HEK293 (cell line): ENCODE measurements around the gene PELI3.

Experiments used
- CTCF ChIA-PET: fragments of 350-600 bp; formaldehyde crosslinking; extraction: SDS; loops from one replicate; lab custom pipeline; 2021; ENCODE audit warnings: antibody characterized with exemption; lab: Yijun Ruan, JAX
- POLR2A ChIA-PET: fragments of 300-600 bp; formaldehyde crosslinking; extraction: SDS; loops from one replicate; lab custom pipeline; 2020; ENCODE audit warnings: antibody characterized with exemption, inconsistent platforms; lab: Yijun Ruan, JAX
- H3K27ac ChIP-seq: fragments of 200-500 bp; sonication (Bioruptor generic); 2 replicates; pipeline ENCODE4 v1.5.1; 2014; ENCODE audit warnings: low read depth, low read length, control low read depth, inconsistent platforms; ENCODE audit errors: extremely low read depth
- H3K36me3 ChIP-seq, 2 experiments: fragments of 200-500 bp in 1 of 2; sonication (Bioruptor generic) in 1 of 2; 1 replicate in 1 of 2; 2 replicates in 1 of 2; pipeline ENCODE4 v1.5.1; 2014 to 2017; ENCODE audit warnings: inconsistent platforms in 2 of 2, low read length in 2 of 2; ENCODE audit not compliant: control insufficient read depth in 2 of 2, insufficient read depth in 1 of 2
- H3K4me1 ChIP-seq: fragments of 200-500 bp; sonication (Bioruptor generic); 2 replicates; pipeline ENCODE4 v1.5.1; 2014; ENCODE audit warnings: mild to moderate bottlenecking, low read length, inconsistent platforms; ENCODE audit not compliant: control insufficient read depth, insufficient read depth
- H3K4me3 ChIP-seq: 2 replicates; pipeline ENCODE4 v1.5.1; 2011; ENCODE audit warnings: low read depth, mild to moderate bottlenecking, control low read depth, low read length, moderate library complexity
- H3K9me3 ChIP-seq: fragments of 200-500 bp; sonication (Bioruptor generic); 2 replicates; pipeline ENCODE4 v1.5.1; 2014; ENCODE audit warnings: low read depth, low read length, inconsistent platforms; ENCODE audit not compliant: control insufficient read depth, insufficient read depth
- ELK4 ChIP-seq: IDR thresholded peaks from 2 replicates; pipeline ENCODE4 v1.6.1; 2011; ENCODE audit warnings: mild to moderate bottlenecking, low read depth, low read length, borderline replicate concordance
- HOXD13 ChIP-seq: sonication (generic); formaldehyde crosslinking; IDR thresholded peaks from 2 replicates; pipeline ENCODE4 v1.8.0; 2022; ENCODE audit warnings: missing genetic modification reagents, borderline replicate concordance
- MEIS1 ChIP-seq: sonication (generic); formaldehyde crosslinking; IDR thresholded peaks from 2 replicates; pipeline ENCODE4 v1.8.1; 2022; ENCODE audit warnings: missing genetic modification reagents, mild to moderate bottlenecking, borderline replicate concordance
- PRDM2 ChIP-seq: fragments of 450-650 bp; formaldehyde crosslinking; IDR thresholded peaks from 2 replicates; pipeline ENCODE4 v1.5.1; 2016; ENCODE audit warnings: missing biosample characterization, missing genetic modification characterization, borderline replicate concordance
- SETDB1 ChIP-seq: IDR thresholded peaks from one replicate; pipeline ENCODE4 v1.6.1; 2017; ENCODE audit warnings: mild to moderate bottlenecking, low read length, moderate library complexity, mixed read lengths; ENCODE audit not compliant: insufficient read length
- ZNF10 ChIP-seq: fragments of 450-650 bp; formaldehyde crosslinking; IDR thresholded peaks from 2 replicates; pipeline ENCODE4 v1.5.1; 2017; ENCODE audit warnings: missing biosample characterization, missing genetic modification characterization
- ZNF239 ChIP-seq: fragments of 450-650 bp; formaldehyde crosslinking; IDR thresholded peaks from 2 replicates; pipeline ENCODE4 v1.5.1; 2016; ENCODE audit warnings: missing biosample characterization, missing genetic modification characterization
- ZNF354C ChIP-seq: fragments of 450-650 bp; formaldehyde crosslinking; IDR thresholded peaks from 2 replicates; pipeline ENCODE4 v1.5.1; 2016; ENCODE audit warnings: missing biosample characterization, missing genetic modification characterization, low read depth, borderline replicate concordance
- ZNF366 ChIP-seq: fragments of 450-650 bp; formaldehyde crosslinking; conservative IDR thresholded peaks from 2 replicates; pipeline ENCODE4 v1.5.1; 2016; ENCODE audit warnings: missing biosample characterization, missing genetic modification characterization
- ZNF37A ChIP-seq: fragments of 450-650 bp; IDR thresholded peaks from 2 replicates; pipeline ENCODE4 v1.5.1; 2018; ENCODE audit warnings: missing biosample characterization, missing genetic modification characterization
- ZNF404 ChIP-seq: fragments of 450-650 bp; formaldehyde crosslinking; IDR thresholded peaks from 2 replicates; pipeline ENCODE4 v1.5.1; 2017; ENCODE audit warnings: missing biosample characterization, missing genetic modification characterization
- ZNF423 ChIP-seq: fragments of 450-650 bp; formaldehyde crosslinking; IDR thresholded peaks from 2 replicates; pipeline ENCODE4 v1.5.1; 2016; ENCODE audit warnings: missing biosample characterization, missing genetic modification characterization
- ZNF596 ChIP-seq: fragments of 450-650 bp; IDR thresholded peaks from 2 replicates; pipeline ENCODE4 v1.5.0; 2018; ENCODE audit warnings: missing biosample characterization, mild to moderate bottlenecking, missing genetic modification characterization, moderate library complexity
- ZNF621 ChIP-seq: fragments of 450-650 bp; formaldehyde crosslinking; IDR thresholded peaks from 2 replicates; pipeline ENCODE4 v1.5.1; 2017; ENCODE audit warnings: missing biosample characterization, missing genetic modification characterization
- ZNF645 ChIP-seq: fragments of 450-650 bp; formaldehyde crosslinking; IDR thresholded peaks from 2 replicates; pipeline ENCODE4; 2016; ENCODE audit warnings: missing biosample characterization, missing genetic modification characterization
- ZNF654 ChIP-seq: fragments of 450-650 bp; formaldehyde crosslinking; IDR thresholded peaks from 2 replicates; pipeline ENCODE4 v1.5.1; 2016; ENCODE audit warnings: low read depth, missing biosample characterization, missing genetic modification characterization
- ZNF664 ChIP-seq: fragments of 450-650 bp; formaldehyde crosslinking; IDR thresholded peaks from 2 replicates; pipeline ENCODE4 v1.5.1; 2016; ENCODE audit warnings: missing biosample characterization, missing genetic modification characterization
- ZNF707 ChIP-seq: fragments of 450-650 bp; formaldehyde crosslinking; IDR thresholded peaks from 2 replicates; pipeline ENCODE4 v1.5.1; 2016; ENCODE audit warnings: missing biosample characterization, missing genetic modification characterization
- ZNF747 ChIP-seq: fragments of 450-650 bp; formaldehyde crosslinking; IDR thresholded peaks from 2 replicates; pipeline ENCODE4 v1.5.1; 2016; ENCODE audit warnings: missing biosample characterization, missing genetic modification characterization
- ZNF843 ChIP-seq: fragments of 450-650 bp; formaldehyde crosslinking; IDR thresholded peaks from 2 replicates; pipeline ENCODE4 v1.5.1; 2016; ENCODE audit warnings: missing biosample characterization, missing genetic modification characterization
- ZSCAN16 ChIP-seq: fragments of 450-650 bp; formaldehyde crosslinking; IDR thresholded peaks from 2 replicates; pipeline ENCODE4 v1.5.1; 2016; ENCODE audit warnings: missing biosample characterization, missing genetic modification characterization
- ZSCAN18 ChIP-seq: fragments of 450-650 bp; formaldehyde crosslinking; IDR thresholded peaks from 2 replicates; pipeline ENCODE4 v1.5.1; 2016; ENCODE audit warnings: missing biosample characterization, missing genetic modification characterization
- ZSCAN4 ChIP-seq: fragments of 450-650 bp; formaldehyde crosslinking; IDR thresholded peaks from 2 replicates; pipeline ENCODE4 v1.5.1; 2017; ENCODE audit warnings: missing biosample characterization, missing genetic modification characterization

The PELI3 gene

GRCh38 chr11:66451663-66452062 lies 15.0 kb upstream of the PELI3 start:
- Histone ChIP-seq H3K9me3 (no peaks in the 10 kb centered on the region), H3K4me3 (no peak overlapping the region), H3K36me3 (no peaks in the 10 kb centered on the region), H3K4me1 (no peaks in the 10 kb centered on the region), H3K27ac (no peak overlapping the region)
- no peak for TF ChIP-seq MEIS1 (CRISPR knock-in tag)
- TF ChIP-seq ZNF10 (tag by site-specific recombination) = no peak
- no peak for TF ChIP-seq ZNF645 (tag by site-specific recombination)
- no peak for TF ChIP-seq ZNF366 (tag by site-specific recombination)
- no peak for TF ChIP-seq ZNF404 (tag by site-specific recombination)
- TF ChIP-seq PRDM2 (tag by site-specific recombination) = no peak
- no peak for TF ChIP-seq ZNF664 (tag by site-specific recombination)
- TF ChIP-seq ZNF654 (tag by site-specific recombination) = no peak
- TF ChIP-seq ZSCAN16 (tag by site-specific recombination) = no peak
- no peak for TF ChIP-seq ZNF239 (tag by site-specific recombination)
- TF ChIP-seq ZNF423 (tag by site-specific recombination) = no peak
- TF ChIP-seq ZNF621 (tag by site-specific recombination) = no peak
- no peak for TF ChIP-seq ZNF843 (tag by site-specific recombination)
- no peak for TF ChIP-seq ZNF354C
- TF ChIP-seq ELK4 = no peak
- TF ChIP-seq ZNF596 (tag by site-specific recombination) = no peak
- no peak for TF ChIP-seq ZSCAN4 (tag by site-specific recombination)
- ChIA-PET POLR2A (no interaction called here), CTCF (no interaction called here)

- Histone ChIP-seq H3K9me3 (no peaks in the 10 kb centered on the region), H3K27ac (no peak overlapping the region), H3K4me1 (no peaks in the 10 kb centered on the region), H3K36me3 (no peaks in the 10 kb centered on the region), H3K4me3 (no peak overlapping the region)
- CTCF ChIA-PET = interaction anchor here (1.1 kb wide), 1 partner anchor 15 kb away, joined by 3 read pairs; the partner anchor contains the start of gene MRPL11
- POLR2A ChIA-PET = no interaction called here
- TF ChIP-seq ZNF707 (tag by site-specific recombination) (no peak), HOXD13 (CRISPR knock-in tag) (no peak), ZSCAN18 (no peak), SETDB1 (no peak), ZNF747 (tag by site-specific recombination) (no peak), ELK4 (no peak), ZNF37A (tag by site-specific recombination) (no peak)
Measured at GRCh38 chr11:66454247-66454646, 12.5 kb upstream of the PELI3 start.
